Smooth muscle cell of the pulmonary artery (primary cell): ENCODE data around the gene TTC29. TPM values are rescaled to one million over a fixed set of nuclear protein-coding genes. Genes with fewer than 3 reads are reported as not detected.

ENCODE experiments used
- total RNA-seq: library from RNA; depleted of rRNA; stranded (reverse); fragments of >200 nt; gene quantifications from 2 replicates; pipeline ENCODE4 v1.2.3, GENCODE V29; 2014

Gene TTC29
- not detected in 2 replicates for total RNA-seq

GRCh38 chr4:146945556-146946374 is at the start of gene TTC29:
Gene TTC29, minus strand, starts transcription at chr4:146945864. Its CDS starts 5,969 bp downstream, at chr4:146939895.

